GM15510 (cell line): ENCODE results near the gene MKKS.

ENCODE experiments used
- POLR2A ChIP-seq: IDR thresholded peaks from 3 replicates; pipeline ENCODE4 v1.6.1; 2011; ENCODE audit warnings: borderline replicate concordance; ENCODE audit not compliant: insufficient read length; ENCODE audit errors: extremely low read depth

The MKKS gene

DNA sequence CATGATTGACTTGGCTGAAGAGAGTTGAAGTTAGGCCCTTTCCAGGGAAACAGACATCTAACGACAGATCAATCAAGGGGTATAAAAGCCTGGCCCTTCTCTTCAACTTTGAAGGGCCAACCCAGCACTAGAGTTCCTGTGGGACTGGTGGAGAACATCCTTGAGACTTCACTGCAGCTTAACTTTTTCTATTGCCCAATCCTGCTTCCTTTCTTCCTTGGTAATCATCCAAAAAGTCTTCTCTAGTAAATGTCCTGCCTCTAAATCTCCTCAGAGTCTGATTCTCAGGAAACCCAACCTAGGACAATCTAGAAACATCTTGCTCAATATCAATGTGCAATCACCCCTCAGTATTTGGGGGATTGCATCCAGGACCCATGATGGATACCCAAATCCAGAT, 1.9 kb downstream of the MKKS start:
- TF ChIP-seq POLR2A: no peak

DNA sequence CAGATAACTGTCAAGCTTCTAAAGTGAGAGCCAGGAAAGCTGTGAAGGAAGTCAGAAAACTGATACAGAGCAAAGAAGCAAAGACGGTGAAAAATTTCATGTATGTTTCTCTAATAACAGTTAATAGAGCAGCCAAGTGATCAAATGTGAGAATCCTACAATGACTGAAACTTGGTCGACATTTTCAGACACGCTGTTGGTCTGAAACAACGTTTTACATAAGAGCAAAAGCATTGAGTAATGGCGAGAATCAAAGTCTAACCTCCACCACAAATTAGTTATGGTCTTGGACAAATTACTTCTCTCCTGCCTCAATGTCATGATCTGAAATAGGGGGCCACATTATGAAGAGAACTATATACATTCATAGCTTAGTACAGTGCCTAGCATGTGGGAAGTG, 3.3 kb downstream of the MKKS start:
- no peak for TF ChIP-seq POLR2A

DNA sequence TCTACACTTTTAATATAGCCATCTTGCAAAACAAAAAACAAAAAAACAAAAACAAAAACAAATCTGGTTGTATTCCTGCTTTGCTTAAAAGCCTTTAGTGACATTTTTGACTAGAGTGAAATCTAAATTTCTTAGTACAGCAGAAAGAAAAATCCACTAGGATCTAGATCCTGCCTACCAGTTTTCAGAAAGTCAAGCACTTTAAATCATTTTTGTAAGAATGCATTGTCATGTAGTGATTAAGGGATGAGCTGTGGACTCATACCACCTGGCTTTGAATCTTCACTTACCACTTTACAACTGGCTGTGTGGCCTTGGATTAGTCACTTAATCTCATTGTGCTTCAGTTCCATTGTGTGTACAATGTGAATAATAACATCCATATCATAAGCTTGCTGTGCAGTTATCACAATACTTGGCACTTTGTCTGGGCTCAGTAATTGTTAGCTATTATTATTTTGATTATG, 4.0 kb downstream of the MKKS start:
- TF ChIP-seq POLR2A: no peak

DNA sequence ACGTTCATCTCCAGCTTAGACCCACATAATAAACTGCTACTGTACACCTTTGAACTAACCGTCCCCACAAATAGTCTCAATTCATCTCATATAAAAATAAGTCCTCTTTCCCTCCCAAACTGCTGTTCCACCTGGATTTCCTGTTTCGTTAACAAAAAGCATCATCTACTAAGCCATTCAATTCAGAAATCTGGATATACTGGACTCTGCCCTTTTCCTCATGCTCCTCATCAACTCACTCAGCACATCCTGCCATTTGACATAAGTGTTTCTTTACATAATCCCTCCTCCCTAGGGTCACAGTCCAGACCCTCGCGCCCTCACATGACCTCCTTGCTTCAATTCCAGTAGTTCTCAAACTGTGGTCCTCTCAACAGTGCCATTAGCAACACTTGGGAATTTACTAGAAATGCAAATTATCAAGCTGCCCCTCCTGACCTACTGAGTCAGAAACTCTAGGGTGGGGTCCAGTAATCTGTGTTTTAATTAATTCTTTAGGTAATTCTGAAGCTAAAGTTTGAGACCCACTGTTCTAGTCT, 4.5 kb downstream of the MKKS start:
- no peak for TF ChIP-seq POLR2A

DNA sequence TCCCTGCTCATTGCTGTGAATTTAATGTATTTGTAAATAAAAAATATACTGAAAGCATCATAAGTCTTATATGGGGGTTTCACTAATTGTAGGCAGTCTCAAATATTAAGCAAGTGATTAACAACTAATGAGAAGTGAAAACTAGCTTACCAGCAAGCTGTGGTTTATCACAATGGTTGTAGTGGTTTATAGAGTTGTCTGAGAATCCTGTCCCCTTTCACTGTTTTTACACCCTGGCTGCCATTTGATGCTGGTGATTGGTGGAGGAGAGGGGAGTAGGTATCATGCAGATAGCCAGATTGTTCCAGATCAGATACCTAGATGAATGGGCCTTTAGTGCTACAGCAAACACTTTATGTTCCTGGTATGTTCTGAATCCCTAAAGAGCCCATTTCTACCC, 6.0 kb downstream of the MKKS start:
- TF ChIP-seq POLR2A: no peak

DNA sequence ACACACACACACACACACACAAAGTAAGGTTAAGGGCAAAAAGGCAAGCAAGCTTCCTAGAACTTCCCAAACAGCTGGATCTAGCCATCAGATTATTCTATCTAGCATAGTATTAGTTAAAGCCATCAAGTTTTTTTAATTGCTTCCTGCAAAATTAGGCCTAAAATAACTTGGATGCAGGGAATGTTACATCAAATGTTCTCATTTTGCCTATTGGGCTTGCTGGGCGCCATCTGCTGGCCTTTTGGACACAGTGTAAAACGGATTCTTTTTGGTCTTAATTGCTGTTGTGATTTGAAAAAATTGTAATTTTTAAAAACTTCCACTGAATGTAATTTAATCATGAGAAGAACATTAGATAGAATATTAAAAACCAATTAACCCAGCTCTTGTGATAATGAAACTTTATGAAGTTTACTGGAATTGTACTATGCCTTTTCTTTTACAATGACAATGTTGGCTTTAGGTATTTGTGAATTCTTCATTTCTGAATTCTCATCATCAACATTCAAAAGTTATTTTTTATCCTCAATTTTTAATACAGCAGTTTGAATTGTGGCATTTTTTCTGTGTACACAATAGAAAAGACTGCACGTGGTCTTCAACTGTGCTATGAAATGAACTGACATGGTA, 6.8 kb downstream of the MKKS start:
- no peak for TF ChIP-seq POLR2A

DNA sequence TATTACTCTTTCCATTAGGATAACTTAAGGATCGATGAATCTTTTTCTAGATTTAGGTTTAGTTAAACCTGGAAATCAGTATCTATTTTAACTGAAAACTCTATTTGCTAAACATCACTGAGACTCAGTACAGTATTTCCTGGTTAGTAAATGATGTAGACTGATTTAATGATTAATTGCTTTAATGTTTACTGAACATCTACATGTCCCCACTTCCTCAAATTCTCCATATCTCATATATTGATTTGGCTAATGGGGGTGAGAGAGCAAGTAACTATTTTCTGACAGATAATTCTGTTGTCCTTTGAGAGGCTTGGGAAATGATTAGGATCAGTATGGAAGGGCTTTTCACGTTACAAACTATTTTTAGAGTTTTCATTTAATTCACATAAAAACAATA, 10.3 kb downstream of the MKKS start:
- TF ChIP-seq POLR2A: no peak

DNA sequence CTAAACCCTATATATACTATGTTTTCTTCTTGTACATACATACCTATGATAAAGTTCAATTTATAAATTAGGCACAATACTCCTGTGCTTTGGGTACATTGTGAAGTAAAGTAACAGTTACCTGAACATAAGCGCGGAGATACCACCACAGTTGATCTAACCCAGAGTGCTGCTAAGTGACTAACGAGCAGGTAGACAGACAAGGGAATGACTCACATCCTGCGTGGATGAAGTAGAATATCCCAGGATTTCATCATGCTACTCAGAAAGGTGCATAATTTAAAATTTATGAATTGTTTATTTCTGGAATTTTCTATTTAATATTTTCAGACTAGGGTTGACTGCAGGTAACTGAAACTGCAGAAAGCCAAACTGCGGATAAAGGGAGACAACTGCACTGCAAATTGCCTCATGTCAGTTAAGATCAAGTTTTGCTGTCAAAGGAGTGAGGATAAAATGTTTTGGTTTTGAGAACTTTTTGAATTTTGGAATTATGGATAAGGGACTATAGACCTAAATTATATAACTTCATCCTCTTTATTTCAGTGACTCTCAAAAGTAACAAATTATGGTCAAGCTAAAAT, 14.4 kb downstream of the MKKS start:
- TF ChIP-seq POLR2A: no peak

DNA sequence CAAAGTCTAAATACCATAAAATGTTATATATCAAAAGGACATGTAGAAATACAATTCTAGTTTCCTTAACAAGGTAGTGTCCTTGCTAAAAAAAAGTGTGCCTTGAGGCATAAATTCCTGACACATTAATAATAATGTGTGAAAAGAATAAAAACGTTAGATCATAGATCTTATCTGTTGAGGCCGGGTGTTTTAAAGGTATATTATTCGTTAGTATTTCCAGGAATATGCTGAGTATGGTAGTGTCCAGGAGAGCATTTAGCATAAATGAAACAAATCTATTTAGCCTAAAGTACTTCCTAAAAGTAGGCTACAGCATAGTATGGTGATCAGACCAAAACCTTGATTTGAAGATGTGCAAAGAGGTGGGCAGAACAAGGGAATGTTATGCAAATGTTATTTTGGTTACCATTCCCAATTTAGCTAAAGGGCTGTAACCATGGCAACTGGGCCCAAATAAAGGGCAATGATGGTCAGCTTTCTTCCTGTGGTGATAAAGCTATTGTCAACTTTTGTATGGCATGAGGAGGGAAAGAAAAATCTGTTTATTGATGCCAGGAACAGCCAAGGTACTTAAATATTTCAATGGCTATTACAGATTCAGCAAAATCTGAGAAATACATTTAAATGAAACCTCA, 18.9 kb downstream of the MKKS start:
- no peak for TF ChIP-seq POLR2A

DNA sequence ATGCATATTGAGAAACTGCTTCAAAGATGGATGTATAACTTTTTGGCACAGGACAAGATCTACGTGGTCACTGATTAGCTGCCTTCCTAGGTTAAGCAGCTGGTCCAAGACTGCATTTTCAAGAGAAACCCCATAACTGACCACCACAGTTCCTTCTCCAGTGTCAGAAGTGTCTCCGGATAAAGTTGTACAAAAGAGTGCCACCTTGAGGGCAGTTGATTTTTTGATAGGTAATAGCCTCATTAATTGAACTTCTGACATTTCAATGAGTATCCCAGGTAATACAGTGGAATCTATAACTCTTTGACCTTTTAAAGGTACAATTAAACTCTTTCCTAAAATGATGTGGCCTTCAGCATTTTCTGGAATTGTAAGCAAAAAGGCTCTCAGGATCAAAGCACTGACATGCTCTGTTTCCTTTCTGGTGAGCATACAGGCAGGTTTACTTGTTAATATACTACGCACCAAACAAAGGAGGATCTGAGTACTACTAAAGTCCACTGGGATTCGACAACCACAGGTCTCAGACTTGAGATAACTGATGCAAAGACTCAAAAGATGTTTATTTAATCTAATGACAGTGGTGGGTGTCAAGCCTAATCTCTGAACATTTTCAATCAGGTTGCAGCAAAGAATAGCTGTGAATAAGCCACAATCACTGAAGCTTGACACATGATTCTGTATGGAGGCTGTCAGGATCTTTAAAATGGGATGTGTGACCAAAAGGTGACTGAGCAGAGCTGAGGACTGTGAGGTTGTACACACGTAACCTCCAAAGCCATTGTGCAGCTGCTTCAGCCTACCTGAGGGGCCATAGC, 21.2 kb downstream of the MKKS start:
- TF ChIP-seq POLR2A: no peak

DNA sequence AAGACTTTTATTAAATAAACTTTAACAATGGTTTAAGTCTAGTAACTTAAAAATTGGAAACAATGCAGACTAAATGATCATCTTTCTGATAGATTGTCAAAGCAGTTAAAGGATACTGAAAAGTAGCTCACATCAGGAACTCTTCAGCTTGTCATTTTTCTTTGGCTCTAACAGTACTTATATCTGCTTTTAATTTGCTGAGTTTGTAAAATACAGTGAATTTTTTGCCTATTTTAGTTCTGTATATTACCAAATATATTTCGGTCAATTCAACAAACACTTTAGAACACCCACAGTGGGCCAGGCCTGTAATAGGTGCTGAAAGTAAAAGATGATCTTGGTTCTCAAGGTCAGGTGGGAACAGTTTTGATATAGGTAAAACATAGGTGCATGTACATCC, 22.3 kb downstream of the MKKS start:
- TF ChIP-seq POLR2A: no peak

DNA sequence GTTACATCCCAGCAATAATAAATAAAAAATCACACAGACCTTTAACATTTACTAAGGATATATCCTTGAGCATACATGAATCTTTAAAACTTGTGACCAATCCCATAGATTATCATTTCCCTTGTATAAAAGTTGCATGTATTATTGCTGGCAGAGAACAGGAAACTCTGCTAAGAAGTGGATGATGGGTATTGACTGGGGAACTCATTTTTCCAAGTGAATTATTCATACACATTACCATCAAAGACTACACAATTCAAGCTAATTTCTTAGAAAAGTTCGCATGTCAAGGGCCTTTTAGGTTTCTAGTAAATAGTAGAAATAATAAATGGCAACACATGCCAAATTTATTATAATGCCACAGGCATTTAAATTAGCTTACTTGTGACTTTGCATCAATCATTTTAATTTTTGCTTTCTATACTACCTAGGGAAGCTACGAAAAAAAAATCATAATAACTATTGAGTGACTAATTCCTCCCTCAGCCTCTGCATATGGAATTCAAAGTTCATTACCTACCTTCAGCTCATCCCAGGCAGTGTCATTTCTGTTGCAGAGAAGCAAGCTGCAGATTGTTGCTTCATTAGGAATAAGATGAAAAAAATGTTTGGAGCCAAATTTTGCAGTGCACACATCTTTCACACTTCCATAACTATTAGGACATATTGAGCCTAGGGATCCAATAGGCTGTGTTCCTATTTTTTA, 25.8 kb downstream of the MKKS start:
- no peak for TF ChIP-seq POLR2A

DNA sequence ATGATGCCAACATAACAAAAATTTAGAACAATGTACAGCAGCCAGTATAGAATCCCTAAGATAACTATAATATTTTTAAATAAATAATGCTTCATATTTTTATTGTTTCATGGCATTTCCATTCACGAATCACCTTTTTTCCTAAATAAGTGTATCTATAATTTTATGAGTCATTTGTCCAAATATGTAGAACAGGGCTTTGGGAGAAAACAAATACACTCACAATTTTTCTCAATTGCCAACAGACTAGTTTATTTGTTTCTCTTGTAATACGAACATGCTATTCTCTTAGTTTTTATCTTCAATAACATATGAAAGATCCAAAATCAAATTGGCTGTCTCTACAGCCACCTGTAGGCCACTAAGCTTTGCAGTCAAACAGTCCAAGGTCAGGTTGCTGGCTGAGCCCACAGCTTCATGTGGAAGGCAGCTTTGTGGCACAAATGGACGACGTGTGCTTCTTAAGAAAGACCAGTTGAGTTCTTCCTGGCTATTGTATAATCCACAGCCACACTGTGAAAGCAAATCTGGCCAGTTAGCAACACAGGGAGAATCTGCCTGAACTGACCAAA, 29.0 kb downstream of the MKKS start:
- TF ChIP-seq POLR2A: no peak

DNA sequence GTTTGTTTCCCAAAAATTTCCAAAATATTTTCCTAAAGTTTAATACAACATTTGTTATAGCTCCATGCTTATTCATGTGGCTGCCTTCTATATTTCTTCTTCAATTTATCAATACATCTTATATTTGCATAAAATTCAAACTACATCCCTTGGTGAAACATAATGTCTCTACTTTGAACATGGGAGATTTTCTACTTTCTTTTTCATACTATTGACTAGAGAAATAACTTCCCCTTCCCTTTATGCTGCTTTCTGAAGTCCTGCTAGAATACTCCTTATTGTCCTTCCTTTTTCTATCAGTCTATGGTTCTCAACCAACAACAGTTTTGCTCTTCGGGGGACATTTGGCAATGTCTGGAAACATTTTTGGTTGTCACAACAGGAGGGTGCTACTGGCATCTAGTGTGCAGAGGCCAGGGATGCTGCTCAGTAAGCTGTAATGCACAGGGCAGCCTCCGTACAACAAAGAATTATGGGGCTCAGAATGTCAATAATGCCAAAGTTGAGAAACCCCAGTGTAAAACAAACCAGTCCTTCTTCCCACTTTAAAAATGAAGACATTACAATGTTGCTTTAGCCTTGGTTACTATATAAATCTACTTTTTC, 29.9 kb downstream of the MKKS start:
- no peak for TF ChIP-seq POLR2A
